Measurements from ENCODE around the gene SLCO3A1.
"Not testable (repeated sequence)": the region's sequence is repeated elsewhere in the genome, so short reads cannot be mapped to it uniquely, and the experiment has no call there.

The SLCO3A1 gene

GRCh38 chr15:92035551-92035950 lies 182.0 kb downstream of the SLCO3A1 start:
- DNase-seq (ENCODE audit: low read depth in 2 of 2): no peak

- DNase-seq (ENCODE audit: low read depth in 2 of 2): no peak
Measured at GRCh38 chr15:92035961-92036360, 182.5 kb downstream of the SLCO3A1 start.

GRCh38 chr15:92037491-92037890 lies 184.0 kb downstream of the SLCO3A1 start:
- no peak for DNase-seq (ENCODE audit: low read depth in 2 of 2)

- DNase-seq (ENCODE audit: low read depth in 2 of 2): no peak
Measured at GRCh38 chr15:92040350-92040749, 186.8 kb downstream of the SLCO3A1 start.

- DNase-seq (ENCODE audit: low read depth in 2 of 2): no peak
Measured at GRCh38 chr15:92041371-92041770, 187.9 kb downstream of the SLCO3A1 start.

GRCh38 chr15:92043283-92043682 lies 189.8 kb downstream of the SLCO3A1 start:
- no peak for DNase-seq (ENCODE audit: low read depth in 2 of 2)

- no peak for DNase-seq (ENCODE audit: low read depth in 2 of 2)
Measured at GRCh38 chr15:92044203-92044909, 190.8 kb downstream of the SLCO3A1 start.

GRCh38 chr15:92047900-92048299 lies 194.4 kb downstream of the SLCO3A1 start:
- no peak for DNase-seq (ENCODE audit: low read depth in 2 of 2)

- no peak for DNase-seq (ENCODE audit: low read depth in 2 of 2)
Measured at GRCh38 chr15:92048739-92049138, 195.2 kb downstream of the SLCO3A1 start.

GRCh38 chr15:92049290-92049989 lies 195.9 kb downstream of the SLCO3A1 start:
- no peak for DNase-seq (ENCODE audit: low read depth in 2 of 2)

GRCh38 chr15:92050220-92050898 lies 196.9 kb downstream of the SLCO3A1 start:
- DNase-seq (ENCODE audit: low read depth in 2 of 2): no peak

- no peak for DNase-seq (ENCODE audit: low read depth in 2 of 2)
Measured at GRCh38 chr15:92051716-92052115, 198.2 kb downstream of the SLCO3A1 start.

- no peak for DNase-seq (ENCODE audit: low read depth in 2 of 2)
Measured at GRCh38 chr15:92053753-92054316, 200.3 kb downstream of the SLCO3A1 start.

- DNase-seq (ENCODE audit: low read depth in 2 of 2): no peak
Measured at GRCh38 chr15:92056875-92057274, 203.4 kb downstream of the SLCO3A1 start.

- no peak for DNase-seq (ENCODE audit: low read depth in 2 of 2)
Measured at GRCh38 chr15:92059036-92059970, 205.8 kb downstream of the SLCO3A1 start.

GRCh38 chr15:92059971-92060311 lies 206.4 kb downstream of the SLCO3A1 start:
- not testable (repeated sequence) for DNase-seq (ENCODE audit: low read depth in 2 of 2)

- DNase-seq (ENCODE audit: low read depth in 2 of 2): no peak
Measured at GRCh38 chr15:92061511-92062195, 208.1 kb downstream of the SLCO3A1 start.

GRCh38 chr15:92062505-92062904 lies 209.0 kb downstream of the SLCO3A1 start:
- no peak for DNase-seq (ENCODE audit: low read depth in 2 of 2)

GRCh38 chr15:92068121-92068520 lies 214.6 kb downstream of the SLCO3A1 start:
- no peak for DNase-seq (ENCODE audit: low read depth in 2 of 2)

GRCh38 chr15:92069308-92070250 lies 216.1 kb downstream of the SLCO3A1 start:
- DNase-seq (ENCODE audit: low read depth in 2 of 2): peak in 1 of 2 donors; percentile 24

Measured in stimulated activated CD8-positive, alpha-beta memory T cell treated with anti-CD3 and anti-CD28 coated beads, Interleukin-2, amount 100 ng/mL, for 1 hour (primary cell).